GM12875 (cell line): Measurements from ENCODE around the gene SNAP47.

Source experiments
- H3K4me3 ChIP-seq: one replicate; pipeline ENCODE4 v1.5.1; 2011; ENCODE audit warnings: low read depth, low read length, control low read depth
- TF ChIP-seq, protein P1 (sequence below): IDR thresholded peaks from 2 replicates; pipeline ENCODE4 v1.5.1; 2011; ENCODE audit warnings: low read depth, mild to moderate bottlenecking, control low read depth, inconsistent platforms, low read length, moderate library complexity, borderline replicate concordance; ENCODE audit not compliant: insufficient read depth

SNAP47 gene

DNA sequence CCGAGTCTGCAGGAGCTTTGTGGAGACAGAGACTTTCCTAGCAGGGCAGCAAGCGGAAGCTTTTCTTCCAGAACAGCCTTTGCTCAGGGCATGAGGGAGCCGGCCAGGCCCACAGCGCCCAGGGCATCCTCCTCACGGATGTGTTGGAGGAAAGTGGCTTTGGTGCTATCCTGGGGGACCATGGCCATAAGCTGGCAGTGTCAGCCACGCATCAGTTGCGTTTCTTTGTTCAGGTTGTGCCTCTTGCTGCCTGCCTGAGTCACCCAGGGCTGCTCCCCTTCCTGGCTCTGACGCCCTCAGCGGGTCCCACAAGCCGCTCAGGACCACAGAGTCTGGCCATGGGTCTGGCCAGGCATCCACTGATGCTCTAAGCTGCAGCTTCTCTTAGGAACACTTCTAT lies 40.6 kb downstream of the SNAP47 start:
- no peak overlapping the region for H3K4me3 ChIP-seq
- TF ChIP-seq, protein P1, sequence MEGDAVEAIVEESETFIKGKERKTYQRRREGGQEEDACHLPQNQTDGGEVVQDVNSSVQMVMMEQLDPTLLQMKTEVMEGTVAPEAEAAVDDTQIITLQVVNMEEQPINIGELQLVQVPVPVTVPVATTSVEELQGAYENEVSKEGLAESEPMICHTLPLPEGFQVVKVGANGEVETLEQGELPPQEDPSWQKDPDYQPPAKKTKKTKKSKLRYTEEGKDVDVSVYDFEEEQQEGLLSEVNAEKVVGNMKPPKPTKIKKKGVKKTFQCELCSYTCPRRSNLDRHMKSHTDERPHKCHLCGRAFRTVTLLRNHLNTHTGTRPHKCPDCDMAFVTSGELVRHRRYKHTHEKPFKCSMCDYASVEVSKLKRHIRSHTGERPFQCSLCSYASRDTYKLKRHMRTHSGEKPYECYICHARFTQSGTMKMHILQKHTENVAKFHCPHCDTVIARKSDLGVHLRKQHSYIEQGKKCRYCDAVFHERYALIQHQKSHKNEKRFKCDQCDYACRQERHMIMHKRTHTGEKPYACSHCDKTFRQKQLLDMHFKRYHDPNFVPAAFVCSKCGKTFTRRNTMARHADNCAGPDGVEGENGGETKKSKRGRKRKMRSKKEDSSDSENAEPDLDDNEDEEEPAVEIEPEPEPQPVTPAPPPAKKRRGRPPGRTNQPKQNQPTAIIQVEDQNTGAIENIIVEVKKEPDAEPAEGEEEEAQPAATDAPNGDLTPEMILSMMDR = no peak

DNA sequence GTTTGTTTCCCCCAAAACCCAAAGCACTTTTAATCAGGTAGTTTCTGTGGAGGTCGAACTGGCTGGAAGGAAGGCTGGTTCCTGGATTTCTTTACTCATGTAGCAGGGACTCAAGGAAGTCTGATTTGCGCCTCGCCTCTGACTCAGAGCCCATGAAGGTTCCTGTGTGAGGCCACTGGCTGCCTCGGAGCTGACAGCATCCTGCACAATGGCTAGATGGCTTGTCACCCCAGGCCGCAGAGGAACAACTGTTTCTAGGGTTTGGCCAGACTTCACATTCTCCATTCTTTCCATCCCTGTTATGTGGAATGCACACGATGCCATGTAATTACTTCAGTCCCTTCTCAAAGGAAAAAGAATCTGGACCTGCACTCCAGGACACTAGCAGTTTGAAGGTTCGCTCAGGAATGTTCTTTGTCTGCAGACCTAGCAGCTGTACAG lies 41.1 kb downstream of the SNAP47 start:
- TF ChIP-seq, protein P1 = no peak
- no peak overlapping the region for H3K4me3 ChIP-seq

DNA sequence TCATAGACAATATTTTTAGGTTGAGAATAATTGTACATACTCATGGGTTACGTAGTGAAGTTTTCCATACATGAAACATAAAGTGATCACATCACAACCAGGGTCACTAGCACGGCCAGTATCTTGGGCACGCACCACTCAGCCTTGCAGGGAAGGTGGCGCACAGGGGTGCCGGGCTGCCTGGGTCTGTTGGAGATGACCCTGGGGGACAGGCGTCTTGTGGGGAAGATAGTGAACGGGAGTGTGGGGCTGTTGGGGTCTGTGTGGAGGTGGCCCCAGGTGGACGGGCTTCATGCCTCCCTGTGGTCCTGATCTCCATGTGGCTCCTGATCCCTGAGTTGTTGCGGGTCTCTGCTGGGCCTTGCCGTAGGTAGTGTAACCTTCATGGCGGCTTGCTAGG lies 41.9 kb downstream of the SNAP47 start:
- TF ChIP-seq, protein P1 = no peak
- no peak overlapping the region for H3K4me3 ChIP-seq

DNA sequence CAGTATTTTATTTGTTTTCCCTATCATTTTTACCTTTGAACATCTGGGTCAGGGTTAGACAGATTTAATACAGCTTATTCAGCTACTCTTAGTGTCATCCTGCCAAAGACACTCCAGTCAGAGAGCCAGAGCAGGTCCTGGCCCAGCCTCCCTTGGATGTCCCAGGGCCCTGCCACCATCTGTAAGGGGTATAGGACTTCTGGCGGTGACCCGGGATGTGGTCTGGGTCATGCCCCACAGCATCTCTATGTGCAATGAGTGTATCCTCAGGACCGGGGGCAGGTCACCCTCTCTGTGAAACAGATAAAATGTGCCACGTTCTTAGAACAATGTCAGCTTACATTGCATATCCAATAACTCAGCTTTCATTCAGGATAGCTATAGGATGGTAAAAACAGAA lies 42.4 kb downstream of the SNAP47 start:
- TF ChIP-seq, protein P1 = no peak
- H3K4me3 ChIP-seq = no peak overlapping the region

DNA sequence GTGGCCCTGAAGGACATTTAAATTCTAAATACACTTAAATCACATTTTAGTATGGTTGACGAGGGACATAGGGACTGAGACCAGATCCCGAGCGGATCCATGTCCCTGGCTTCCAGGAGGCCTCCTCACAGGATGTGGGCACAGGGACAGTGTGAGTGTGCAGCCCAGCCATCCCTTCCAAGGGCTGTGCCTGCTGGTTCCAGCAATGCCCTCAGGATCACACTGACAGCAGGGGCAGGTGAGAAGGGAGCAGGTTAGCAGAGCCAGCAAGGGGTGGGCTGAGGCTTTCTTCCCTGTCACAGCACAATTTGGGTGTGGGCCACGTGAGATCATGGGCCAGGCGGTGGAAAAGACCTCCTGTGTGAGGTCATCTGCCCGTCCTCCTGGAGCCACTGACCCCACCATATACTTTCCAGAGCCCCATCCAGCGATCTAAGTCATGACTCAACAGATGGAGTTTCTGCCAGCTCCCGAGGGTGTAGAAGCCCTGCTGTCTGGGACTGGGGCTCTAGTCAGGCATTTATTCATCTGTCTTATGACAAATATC lies 43.2 kb downstream of the SNAP47 start:
- no peak overlapping the region for H3K4me3 ChIP-seq
- TF ChIP-seq, protein P1 = no peak

DNA sequence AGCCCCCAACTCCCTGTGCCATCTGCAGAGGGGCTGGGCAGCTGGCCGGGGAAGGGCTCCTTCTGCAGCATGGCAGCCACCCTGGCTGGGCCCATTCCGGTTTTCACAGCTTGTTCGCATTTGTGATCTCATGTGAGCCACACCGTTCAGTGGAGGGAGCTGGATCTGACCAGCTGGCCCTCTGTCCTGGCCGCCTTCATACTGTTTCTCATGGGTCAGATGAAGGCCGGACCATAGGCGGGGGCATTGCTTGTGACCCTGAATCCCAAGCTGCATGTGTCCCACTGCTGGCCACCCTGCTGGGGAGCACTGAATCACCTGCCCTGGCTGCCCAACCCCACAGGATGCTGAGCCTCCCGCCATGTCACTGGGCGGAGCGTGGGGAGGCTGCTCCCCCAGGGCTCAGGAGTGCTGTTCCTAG lies 43.8 kb downstream of the SNAP47 start:
- H3K4me3 ChIP-seq = no peak overlapping the region
- TF ChIP-seq, protein P1 = no peak

DNA sequence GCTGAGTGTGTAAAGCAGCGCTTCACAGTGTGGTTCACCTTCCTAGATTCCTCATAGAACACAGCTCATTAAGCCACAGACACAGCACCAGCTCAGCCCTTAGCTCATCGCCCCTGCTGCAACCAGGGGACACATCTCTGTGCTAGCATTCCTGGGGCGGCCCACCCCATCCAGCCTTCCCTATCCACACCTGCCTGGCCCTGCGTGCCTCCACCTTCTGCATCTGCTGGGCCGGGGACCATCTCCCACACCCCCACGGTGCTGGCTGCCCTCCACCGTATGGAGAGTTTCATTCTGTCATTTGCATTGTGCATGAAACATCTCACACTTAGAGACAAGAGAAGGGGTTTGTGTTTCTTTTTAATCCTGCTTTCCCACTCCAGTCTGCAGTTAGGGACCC lies 44.5 kb downstream of the SNAP47 start:
- no peak overlapping the region for H3K4me3 ChIP-seq
- TF ChIP-seq, protein P1 = no peak
